Glutamatergic neuron (in vitro differentiated cells): ENCODE data around the gene ASAP3. TPM values are rescaled to one million over a fixed set of nuclear protein-coding genes. Genes with fewer than 3 reads are reported as not detected.

Experiments
- DNase-seq: peaks from one replicate; pipeline ENCODE4 v3.0.0; 2022
- H3K27ac Mint-ChIP-seq: one replicate; pipeline ENCODE4 v1.8.0; 2020; ENCODE audit warnings: mild to moderate bottlenecking, mixed read lengths, inconsistent platforms; ENCODE audit not compliant: unreplicated experiment
- H3K27me3 Mint-ChIP-seq: one replicate; pipeline ENCODE4 v1.8.0; 2020; ENCODE audit warnings: mild to moderate bottlenecking, moderate library complexity, mixed read lengths, inconsistent platforms; ENCODE audit not compliant: unreplicated experiment
- H3K36me3 Mint-ChIP-seq: one replicate; pipeline ENCODE4 v1.8.0; 2020; ENCODE audit warnings: mild to moderate bottlenecking, mixed read lengths, inconsistent platforms; ENCODE audit not compliant: unreplicated experiment
- H3K4me1 Mint-ChIP-seq: one replicate; pipeline ENCODE4 v1.8.0; 2020; ENCODE audit warnings: mild to moderate bottlenecking, low read depth, mixed read lengths, inconsistent platforms; ENCODE audit not compliant: unreplicated experiment
- H3K4me3 Mint-ChIP-seq: one replicate; pipeline ENCODE4 v1.8.0; 2020; ENCODE audit warnings: mild to moderate bottlenecking, mixed read lengths, inconsistent platforms; ENCODE audit not compliant: unreplicated experiment
- H3K9me3 Mint-ChIP-seq: one replicate; pipeline ENCODE4 v1.8.0; 2020; ENCODE audit warnings: mild to moderate bottlenecking, moderate library complexity, mixed read lengths, inconsistent platforms; ENCODE audit not compliant: unreplicated experiment
- total RNA-seq: library from RNA; stranded (reverse); fragmentation: NEBNext Ultra II Directional; extraction: Animal tissue kit (Norgen Biotek cat#: 25700); gene quantifications from one replicate; pipeline ENCODE4 v1.2.1, GENCODE V29; 2021; ENCODE audit not compliant: unreplicated experiment
- TF ChIP-seq, protein P1 (sequence below): fragments of 200-600 bp; sonication (generic); IDR thresholded peaks from one replicate; pipeline ENCODE4 v1.5.0; 2021; ENCODE audit not compliant: partially characterized antibody, unreplicated experiment

ASAP3 gene
- total RNA-seq, 1 donor from 2014 or later, result 53.5 TPM

DNA sequence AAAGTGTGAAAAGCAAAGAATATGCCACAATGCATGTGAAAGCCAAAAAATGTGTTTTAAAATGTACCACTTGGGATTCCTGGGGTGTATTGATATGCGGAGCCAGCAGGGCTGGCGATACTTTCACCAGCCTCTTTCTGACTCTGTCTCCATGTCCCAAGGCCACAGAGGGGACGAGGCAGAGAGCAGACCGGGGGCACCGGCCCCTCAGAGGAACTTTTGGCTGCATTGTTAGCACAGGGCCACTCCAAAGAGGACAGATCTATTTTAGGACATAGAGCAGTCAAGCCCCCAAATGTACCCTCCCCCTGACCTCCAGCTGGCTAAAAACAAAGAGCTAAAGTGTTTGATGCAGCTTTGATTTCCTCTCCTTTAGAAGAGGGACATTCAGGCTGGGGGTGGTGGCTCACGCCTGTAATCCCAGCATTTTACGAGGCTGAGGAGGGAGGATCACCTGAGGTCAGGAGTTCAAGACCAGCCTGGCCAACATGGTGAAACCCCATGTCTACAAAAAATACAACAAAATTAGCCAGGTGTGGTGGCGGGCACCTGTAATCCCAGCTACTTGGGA, 88.7 kb downstream of the ASAP3 start:
- TF ChIP-seq, protein P1, sequence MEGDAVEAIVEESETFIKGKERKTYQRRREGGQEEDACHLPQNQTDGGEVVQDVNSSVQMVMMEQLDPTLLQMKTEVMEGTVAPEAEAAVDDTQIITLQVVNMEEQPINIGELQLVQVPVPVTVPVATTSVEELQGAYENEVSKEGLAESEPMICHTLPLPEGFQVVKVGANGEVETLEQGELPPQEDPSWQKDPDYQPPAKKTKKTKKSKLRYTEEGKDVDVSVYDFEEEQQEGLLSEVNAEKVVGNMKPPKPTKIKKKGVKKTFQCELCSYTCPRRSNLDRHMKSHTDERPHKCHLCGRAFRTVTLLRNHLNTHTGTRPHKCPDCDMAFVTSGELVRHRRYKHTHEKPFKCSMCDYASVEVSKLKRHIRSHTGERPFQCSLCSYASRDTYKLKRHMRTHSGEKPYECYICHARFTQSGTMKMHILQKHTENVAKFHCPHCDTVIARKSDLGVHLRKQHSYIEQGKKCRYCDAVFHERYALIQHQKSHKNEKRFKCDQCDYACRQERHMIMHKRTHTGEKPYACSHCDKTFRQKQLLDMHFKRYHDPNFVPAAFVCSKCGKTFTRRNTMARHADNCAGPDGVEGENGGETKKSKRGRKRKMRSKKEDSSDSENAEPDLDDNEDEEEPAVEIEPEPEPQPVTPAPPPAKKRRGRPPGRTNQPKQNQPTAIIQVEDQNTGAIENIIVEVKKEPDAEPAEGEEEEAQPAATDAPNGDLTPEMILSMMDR, result no peak
- H3K27me3 Mint-ChIP-seq, result peaks cover 28% of the 10 kb centered on the region
- no peak overlapping the region for H3K4me3 Mint-ChIP-seq
- DNase-seq, result no peak
- no peak overlapping the region for H3K27ac Mint-ChIP-seq
- H3K36me3 Mint-ChIP-seq, result peaks cover 6% of the 10 kb centered on the region
- no peaks in the 10 kb centered on the region for H3K4me1 Mint-ChIP-seq
- H3K9me3 Mint-ChIP-seq, result peaks cover 2% of the 10 kb centered on the region

DNA sequence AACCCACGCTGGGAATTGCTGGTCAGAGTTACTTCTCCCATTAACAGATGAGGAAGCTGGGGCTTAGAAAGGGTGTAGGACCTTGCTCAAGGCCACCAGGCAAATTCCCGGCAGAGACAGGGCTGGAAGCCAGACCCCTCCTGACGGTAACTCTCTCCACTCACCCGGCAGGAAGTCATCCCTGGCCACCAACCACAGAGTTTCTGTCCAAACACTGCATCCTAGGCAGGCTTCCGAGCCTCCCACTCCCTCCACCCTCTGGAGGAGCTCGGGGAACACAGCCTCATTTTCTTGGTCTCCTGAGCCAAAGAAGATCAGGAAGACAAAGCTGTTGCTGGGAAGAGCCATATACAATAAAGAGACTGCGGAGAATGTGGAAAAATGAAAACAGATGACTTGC, 89.3 kb downstream of the ASAP3 start:
- Mint-ChIP-seq H3K4me1 (no peaks in the 10 kb centered on the region), H3K27ac (no peak overlapping the region), H3K4me3 (no peak overlapping the region), H3K9me3 (peaks cover 3% of the 10 kb centered on the region), H3K27me3 (peaks cover 29% of the 10 kb centered on the region), H3K36me3 (peaks cover 6% of the 10 kb centered on the region)
- TF ChIP-seq, protein P1, result no peak
- no peak for DNase-seq

DNA sequence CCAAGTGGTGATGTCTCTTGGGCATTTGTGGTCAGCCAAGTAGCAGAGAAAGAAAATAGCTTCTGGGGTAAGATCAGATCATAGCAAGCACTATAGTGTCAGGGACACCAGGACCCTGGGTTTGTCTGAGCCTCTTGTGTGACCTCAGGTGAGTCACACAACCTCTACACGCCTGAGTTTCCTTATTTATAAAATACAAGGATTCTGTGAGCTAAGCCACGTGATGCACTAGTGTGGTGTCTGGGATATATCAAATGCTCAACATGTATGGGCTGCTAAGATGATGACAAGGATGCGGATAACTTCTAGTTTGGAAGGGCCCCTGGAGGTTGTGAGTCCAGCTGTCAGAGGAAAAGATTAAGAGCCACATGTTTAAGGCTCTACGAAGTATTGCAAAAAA, 89.8 kb downstream of the ASAP3 start:
- Mint-ChIP-seq H3K27me3 (peaks cover 30% of the 10 kb centered on the region), H3K27ac (no peak overlapping the region)

DNA sequence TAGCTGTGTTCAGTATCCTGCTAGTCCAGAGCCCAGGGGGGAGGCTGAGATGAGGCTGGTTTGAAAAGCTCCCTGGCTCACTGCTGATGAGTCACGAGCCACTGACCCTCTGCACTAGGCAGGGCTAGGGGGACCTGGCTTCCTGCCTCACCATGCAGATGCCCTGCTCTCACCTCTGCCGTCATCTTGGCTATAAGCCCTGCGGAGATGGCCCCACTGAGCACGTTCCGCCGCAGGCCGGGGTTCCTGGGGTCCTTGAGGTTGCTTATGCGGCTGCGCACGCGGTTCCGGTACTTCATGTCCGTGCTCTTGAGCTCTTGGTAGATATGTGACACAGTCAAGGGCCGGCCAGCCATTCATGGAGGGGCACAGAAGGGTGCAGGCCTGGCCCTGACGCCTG, 90.3 kb downstream of the ASAP3 start:
- Mint-ChIP-seq H3K27me3 (peaks cover 32% of the 10 kb centered on the region), H3K36me3 (peaks cover 6% of the 10 kb centered on the region), H3K4me1 (no peaks in the 10 kb centered on the region), H3K9me3 (peaks cover 4% of the 10 kb centered on the region), H3K27ac (no peak overlapping the region), H3K4me3 (no peak overlapping the region)
- no peak for DNase-seq
- TF ChIP-seq, protein P1, result no peak

More for the DNA sequence above, 89.8 kb downstream of the ASAP3 start:
- Mint-ChIP-seq H3K9me3 (peaks cover 4% of the 10 kb centered on the region), H3K4me1 (no peaks in the 10 kb centered on the region), H3K4me3 (no peak overlapping the region), H3K36me3 (peaks cover 6% of the 10 kb centered on the region)
- no peak for DNase-seq
- TF ChIP-seq, protein P1, result no peak

DNA sequence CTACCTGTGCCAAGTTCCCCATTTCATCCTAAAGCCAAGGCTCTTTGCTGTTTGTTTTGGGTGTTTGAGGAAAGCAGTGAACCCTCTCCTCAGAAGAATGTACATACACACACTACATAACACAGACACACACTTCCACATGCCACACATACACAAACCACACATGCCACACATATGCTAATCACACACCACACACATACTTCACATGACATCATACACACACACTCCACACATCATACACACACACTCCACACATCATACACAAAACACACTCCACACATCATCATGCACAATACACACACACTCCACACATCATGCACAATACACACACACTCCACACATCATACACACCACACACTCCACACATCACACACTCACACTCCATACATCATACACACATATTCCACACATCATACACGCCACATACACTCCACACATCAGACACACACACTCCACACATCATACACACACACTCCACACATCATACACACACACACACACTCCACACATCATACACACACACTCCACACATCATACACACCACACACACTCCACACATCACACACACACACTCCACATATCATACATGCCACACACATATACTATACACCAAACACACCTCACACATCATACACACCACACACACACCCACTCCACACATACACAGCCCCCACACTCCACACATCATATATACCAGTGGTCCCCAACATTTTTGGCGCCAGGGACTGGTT, 91.7 kb downstream of the ASAP3 start:
- H3K9me3 Mint-ChIP-seq, result peaks cover 4% of the 10 kb centered on the region
- peaks cover 6% of the 10 kb centered on the region for H3K36me3 Mint-ChIP-seq
- H3K27ac Mint-ChIP-seq, result no peak overlapping the region
- H3K4me1 Mint-ChIP-seq, result no peaks in the 10 kb centered on the region
- peaks cover 32% of the 10 kb centered on the region for H3K27me3 Mint-ChIP-seq
- no peak overlapping the region for H3K4me3 Mint-ChIP-seq
- TF ChIP-seq, protein P1, result no peak
- no peak for DNase-seq
